Measurements from ENCODE around the gene TRAP1. TPM values are rescaled to one million over a fixed set of nuclear protein-coding genes. Genes with fewer than 3 reads are reported as not detected.

TRAP1 gene
- polyA plus RNA-seq (ENCODE audit: insufficient read length) = 117 TPM
- long read RNA-seq, donor 1, transcript TRAP1-201 (18 exons, 2,296 nt) = major isoform, 28 of 56 reads
- long read RNA-seq, donor 1, transcript TRAP1-210 (3 exons, 547 nt) = minor isoform, 7 of 56 reads
- long read RNA-seq, donor 1, partial matches to known transcripts = 19 of 56 reads
- long read RNA-seq, donor 1, other reads (novel, unspliced or antisense) = 0 of 56 reads
- long read RNA-seq, donor 2, transcript TRAP1-201 (18 exons, 2,296 nt) = major isoform, 20 of 22 reads
- long read RNA-seq, donor 2, partial matches to known transcripts = 0 of 22 reads
- long read RNA-seq, donor 2, other reads (novel, unspliced or antisense) = 0 of 22 reads
- long read RNA-seq, donor 3, transcript TRAP1-201 (18 exons, 2,296 nt) = major isoform, 20 of 75 reads
- long read RNA-seq, donor 3, partial matches to known transcripts = 51 of 75 reads
- long read RNA-seq, donor 3, other reads (novel, unspliced or antisense) = 0 of 75 reads
- long read RNA-seq, donor 4 = 0 reads
- long read RNA-seq, donor 5, transcript TRAP1-201 (18 exons, 2,296 nt) = major isoform, 47 of 78 reads
- long read RNA-seq, donor 5, partial matches to known transcripts = 25 of 78 reads
- long read RNA-seq, donor 5, other reads (novel, unspliced or antisense) = 0 of 78 reads
- long read RNA-seq, donor 6, transcript TRAP1-201 (18 exons, 2,296 nt) = major isoform, 24 of 40 reads
- long read RNA-seq, donor 6, partial matches to known transcripts = 11 of 40 reads
- long read RNA-seq, donor 6, other reads (novel, unspliced or antisense) = 0 of 40 reads
- long read RNA-seq, donor 7, transcript TRAP1-210 (3 exons, 547 nt) = minor isoform, 5 of 76 reads
- long read RNA-seq, donor 7, transcript TRAP1-201 (18 exons, 2,296 nt) = major isoform, 41 of 76 reads
- long read RNA-seq, donor 7, partial matches to known transcripts = 28 of 76 reads
- long read RNA-seq, donor 7, other reads (novel, unspliced or antisense) = 0 of 76 reads
- long read RNA-seq, donor 8, transcript TRAP1-201 (18 exons, 2,296 nt) = major isoform, 9 of 12 reads
- long read RNA-seq, donor 8, partial matches to known transcripts = 0 of 12 reads
- long read RNA-seq, donor 8, other reads (novel, unspliced or antisense) = 0 of 12 reads

DNA sequence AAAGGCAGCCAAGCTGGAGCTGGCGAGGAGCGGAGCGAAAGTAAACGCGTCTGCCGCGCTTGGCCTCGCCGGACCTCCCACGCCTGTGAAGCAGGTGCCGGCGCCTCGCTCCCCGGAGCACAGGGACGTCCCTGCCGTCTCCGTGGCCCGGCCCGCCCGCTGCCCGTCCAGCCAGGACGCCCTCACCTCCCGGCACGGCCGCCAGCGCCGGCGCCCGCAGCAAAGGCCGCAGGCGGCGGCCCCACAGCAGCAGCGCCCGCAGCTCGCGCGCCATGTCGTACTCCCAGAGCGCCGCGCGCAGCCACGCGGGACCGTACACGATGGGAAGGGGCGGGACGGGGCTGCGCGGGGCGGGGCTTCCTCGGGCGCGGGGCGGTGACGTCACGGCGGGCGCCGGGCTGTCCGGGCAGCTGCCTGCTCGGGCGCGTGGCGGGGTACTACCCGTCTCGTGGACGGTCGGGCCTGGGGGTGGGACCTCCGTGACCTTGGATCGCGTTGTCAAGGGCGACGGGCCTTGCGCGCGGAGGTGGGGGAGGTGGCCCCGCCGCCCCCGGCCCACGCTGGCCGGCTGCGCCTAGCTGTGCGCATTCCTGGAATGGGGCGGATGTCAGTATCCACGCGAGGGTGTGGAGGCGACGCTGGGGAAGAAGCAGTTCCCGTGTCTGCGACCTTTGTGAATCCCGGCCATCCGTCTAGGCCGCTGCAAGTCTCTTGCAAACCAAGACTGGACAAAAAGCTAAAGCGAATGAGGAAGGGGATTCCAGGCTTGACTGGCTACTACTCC is at the start of gene TRAP1:
TSS of gene TRAP1 (minus strand) at position 290 of the 784 bp plus-strand sequence. CDS start at position 274, 16 bp downstream.
- DNase-seq = peak; percentile 75

DNA sequence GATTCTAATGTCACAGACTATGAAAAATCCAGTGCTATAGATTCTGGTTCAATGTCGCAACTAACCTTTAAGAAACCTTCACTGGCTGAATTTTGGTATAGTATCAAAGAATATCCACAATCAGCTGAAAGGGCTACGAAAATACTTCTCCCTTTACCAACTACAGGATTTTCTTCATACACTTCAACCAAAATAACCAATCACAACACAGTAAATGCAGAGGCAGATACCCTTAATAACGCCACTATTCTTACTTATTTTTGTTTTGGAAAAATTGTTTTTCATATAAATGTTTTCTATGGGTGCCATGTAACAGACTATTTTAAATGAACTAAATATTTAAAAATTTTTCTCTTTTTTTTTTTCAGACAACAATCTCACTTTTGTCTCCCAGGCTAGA is 48.9 kb upstream of the TRAP1 start:
- no peak for DNase-seq

DNA sequence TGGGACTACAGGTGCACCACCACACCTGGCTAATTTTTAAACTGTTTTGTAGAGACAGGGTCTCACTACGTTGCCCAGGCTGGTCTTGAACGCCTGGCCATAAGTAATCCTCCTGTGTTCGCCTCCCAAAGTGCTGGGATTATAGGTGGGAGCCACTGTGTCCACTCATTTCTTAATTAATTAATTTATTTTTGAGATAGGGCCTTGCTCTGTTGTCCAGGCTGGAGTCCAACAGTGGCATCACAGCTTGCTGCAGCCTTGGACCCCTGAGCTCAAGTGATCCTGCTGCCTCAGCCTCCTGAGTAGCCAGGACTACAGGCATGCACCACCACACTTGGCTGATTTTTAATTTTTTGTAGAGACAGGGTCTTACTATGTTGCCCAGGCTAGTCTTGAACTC is 47.1 kb upstream of the TRAP1 start:
- no peak for DNase-seq

DNA sequence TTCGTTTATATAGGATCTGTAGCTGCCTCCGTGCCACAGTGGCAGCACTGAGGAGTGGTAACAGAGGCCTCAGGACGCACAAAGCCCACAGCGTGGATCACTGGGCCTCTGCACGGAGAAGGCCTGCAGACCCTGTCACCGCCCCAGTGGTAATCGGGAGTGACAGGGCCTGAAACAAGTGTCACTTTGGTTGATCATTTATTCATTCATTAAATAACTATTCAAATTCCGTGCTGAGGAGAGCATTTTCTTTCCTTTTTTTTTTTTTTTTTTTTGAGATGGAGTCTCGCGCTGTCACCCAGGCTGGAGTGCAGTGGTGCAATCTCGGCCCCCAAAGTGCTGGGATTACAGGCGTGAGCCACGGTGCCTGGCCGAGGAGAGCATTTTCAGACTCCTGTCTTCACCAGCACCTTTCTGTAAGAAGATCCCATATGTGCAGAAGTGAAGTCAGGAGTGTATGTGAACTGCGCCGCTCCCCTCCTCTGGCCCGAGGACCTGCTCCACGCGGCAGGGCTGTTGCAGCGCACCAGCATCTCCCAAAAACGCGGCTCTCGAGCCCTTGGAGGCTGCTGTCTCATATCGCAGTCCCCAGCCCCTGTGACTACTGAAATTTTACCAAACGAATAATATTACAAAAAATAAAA is 44.9 kb upstream of the TRAP1 start:
- no peak for DNase-seq

DNA sequence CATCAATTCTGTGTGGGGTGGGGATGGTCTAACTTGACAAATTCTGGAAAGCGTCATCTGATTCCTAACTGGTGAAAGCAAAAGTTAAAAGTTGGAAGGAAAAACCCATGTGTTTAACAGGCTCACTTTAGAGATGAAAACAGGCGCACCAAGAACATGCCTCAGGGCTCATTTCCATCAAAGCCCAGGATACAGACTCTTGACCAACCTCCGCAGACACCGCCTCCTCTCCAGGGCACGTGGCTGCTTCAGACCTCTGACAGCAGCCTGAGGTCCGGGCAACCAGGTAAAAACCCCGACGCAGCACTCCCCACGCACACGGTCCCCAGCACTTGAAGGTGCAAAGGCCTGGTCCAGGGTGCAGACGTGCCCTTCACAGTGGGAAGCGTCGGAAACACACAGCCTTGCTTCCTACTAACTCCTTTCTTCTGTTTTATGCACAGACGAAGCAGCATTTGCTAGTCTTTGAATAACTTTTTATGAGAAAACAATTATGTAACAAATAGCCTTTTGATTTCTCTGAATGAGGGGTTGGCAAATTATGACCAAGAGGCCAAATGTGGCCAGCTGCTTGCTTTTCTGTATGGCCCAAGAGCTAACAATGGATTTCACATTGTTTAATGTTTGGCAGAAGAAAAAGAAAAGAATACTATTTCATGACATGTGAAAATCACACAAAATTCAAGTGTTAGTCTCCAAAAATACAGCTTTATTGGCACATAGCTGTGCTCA is 44.2 kb upstream of the TRAP1 start:
- DNase-seq = no peak

DNA sequence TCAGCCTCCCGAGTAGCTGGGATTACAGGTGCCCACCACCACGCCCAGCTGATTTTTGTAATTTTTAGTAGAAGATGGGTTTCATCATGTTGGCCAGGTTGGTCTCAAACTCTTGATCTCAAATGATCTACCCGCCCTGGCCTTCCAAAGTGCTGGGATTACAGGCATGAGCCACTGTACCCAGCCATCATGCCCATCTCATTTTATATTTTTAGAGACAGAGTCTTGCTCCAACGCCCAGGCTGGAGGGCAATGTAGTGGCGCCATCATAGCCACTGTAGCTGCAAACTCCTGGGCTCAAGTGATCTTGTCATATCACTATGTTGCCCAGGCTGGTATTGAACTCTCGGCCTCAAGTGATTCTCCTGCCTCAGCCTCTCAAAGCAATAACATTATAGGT is 43.2 kb upstream of the TRAP1 start:
- DNase-seq = no peak

DNA sequence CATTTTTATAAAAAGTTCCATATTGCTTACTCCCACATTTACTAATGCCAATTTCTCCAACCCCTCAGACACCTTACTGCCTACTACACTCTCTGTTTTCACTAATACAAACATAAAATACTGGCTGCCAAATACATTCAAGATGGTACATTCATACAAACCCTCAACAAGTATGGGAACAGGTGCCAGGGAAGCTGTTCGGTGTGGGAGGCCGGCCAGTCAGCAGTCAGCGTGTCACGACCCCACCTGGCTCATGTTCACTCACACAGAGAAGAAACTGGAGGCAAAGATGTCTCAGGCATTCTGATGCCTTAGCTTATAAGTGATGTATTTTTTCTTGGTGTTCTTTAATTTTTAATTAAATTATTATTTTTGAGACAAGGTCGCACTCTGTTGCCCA is 42.4 kb upstream of the TRAP1 start:
- no peak for DNase-seq

DNA sequence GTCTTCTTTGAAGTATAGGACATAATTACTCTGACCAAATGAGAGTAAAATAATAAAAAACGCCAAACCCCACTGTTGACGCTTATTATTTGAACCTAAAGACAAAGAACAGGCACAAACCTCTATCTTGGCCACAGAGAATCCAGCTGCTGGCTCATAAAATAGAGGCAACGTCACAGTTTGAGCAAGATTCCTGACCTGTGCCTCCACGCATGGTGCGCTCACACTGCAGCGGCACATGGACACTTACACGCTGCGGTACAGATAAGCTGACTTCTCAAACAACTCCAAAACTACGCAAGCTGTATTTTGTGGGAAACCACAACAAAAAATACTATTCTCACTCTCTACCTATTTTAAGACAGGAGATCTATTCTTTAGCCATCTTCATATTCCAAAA is 38.8 kb upstream of the TRAP1 start:
- no peak for DNase-seq

DNA sequence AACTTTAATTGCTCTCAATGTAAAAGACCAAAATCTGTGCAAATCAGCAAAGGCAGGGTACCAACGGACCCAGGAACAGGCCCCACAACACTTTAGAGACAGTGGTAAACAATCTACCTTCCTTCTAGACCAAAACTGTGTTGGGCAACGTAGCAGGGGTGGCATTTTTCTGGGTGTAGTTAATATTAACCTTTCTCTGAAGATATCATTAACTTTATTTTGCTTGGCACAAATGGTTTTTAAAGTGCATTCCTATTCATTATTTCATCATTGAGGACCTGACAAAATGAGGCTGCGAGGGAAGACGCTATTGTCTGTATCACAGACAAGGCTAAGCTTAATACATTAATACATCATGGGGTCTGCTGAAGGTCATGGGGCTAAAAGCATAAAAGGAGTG is 37.9 kb upstream of the TRAP1 start:
- DNase-seq = no peak

DNA sequence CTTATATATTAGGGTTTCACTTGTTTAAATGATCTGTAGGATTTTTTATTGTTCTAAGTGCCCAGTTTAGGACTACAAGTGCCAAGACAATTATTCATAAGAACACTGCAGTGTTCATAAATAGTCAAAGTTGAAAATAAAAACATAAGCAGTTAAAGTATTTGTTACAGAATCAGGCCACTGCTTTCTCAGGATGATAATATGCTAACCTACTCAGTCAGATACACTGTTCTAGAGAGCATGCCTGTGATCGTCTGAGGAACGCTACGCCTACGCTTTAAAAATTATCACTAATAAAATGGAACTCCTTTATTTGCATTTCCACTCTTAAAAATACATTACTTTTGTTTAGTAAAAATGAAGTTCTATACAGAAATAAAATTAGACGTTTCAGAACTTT is 37.4 kb upstream of the TRAP1 start:
- no peak for DNase-seq

DNA sequence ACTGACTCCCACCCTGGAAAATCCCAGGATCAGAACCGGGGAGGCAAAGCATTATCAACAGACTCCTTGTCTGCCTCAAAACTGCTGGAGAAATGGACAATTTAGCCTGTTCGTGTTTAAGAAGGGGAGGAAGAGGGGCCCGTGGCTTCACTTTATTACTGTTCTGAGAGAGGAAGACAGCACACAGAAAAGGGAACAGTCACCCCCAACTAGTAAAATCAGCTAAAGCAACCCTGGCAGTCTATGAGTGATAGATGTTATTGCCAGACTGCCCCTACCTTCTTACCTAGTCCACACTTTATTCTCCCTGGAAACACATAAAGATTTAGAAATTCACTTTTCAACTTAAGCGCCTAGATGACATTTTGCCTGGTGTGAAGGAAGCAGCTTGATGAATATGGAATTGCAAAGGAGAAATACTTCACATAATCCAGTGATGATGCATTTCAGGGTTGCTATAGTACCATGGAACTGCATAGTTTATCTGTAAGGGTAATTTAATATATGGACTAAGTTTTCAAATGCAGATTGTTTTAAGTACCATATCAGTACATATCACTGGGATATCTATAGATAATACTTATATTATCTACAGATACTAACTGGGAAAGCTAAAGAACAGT is 36.9 kb upstream of the TRAP1 start:
- no peak for DNase-seq

DNA sequence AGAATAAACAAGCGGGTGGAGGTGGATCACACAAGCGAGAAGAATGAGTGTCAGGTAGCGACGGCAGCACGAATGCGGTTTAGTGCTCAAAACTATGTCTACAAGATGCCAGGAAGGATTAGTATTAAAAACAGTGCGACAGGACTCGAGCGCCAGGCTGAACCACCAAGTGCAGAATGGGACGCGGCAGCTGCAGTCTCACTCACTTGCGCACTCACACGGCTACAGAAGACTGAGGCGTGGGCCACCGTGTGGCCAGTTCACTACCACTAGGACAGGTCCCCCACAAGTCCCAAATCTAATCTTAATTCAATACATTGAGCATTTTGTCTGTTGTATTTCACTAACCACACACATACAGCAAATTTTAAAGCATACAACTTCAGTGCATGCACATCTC is 35.7 kb upstream of the TRAP1 start:
- DNase-seq = no peak

DNA sequence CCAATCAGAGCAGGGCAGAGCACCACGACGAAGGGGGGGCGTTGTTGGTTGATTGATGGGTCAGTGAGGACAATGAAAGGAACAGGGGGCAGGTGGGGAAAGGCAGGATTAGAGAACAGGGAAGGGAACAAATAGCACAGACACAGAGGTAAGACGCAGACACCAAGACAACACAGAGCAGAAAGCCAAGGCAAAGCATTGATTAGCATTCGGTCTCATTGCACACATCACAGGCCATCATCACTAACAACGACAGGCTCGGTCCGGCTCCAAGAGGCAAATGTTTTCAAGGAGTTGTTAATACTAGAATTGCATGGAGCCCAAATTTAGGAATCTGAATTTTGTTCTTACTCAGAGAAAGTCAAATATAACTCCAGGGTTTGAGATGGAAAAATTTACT is 34.6 kb upstream of the TRAP1 start:
- no peak for DNase-seq

DNA sequence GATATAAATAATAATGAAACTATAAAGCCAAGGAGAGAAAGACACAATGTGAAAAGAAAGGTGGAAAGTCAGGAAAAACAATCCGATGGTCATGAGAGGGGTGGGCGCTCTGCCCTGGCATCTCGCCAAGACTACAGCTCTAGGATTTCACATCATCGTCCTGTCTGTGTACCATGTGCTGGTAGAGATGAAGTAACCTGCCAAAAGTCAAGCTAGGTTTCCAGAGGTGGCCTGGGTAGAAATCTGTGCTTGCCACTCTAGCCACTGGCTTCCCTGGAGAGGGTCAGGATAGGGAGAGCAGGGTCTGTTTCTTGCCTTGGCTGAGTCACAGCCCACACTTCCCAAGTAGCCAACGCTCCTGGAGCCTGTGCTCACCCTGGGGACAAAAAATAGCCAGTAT is 31.0 kb upstream of the TRAP1 start:
- DNase-seq = no peak

DNA sequence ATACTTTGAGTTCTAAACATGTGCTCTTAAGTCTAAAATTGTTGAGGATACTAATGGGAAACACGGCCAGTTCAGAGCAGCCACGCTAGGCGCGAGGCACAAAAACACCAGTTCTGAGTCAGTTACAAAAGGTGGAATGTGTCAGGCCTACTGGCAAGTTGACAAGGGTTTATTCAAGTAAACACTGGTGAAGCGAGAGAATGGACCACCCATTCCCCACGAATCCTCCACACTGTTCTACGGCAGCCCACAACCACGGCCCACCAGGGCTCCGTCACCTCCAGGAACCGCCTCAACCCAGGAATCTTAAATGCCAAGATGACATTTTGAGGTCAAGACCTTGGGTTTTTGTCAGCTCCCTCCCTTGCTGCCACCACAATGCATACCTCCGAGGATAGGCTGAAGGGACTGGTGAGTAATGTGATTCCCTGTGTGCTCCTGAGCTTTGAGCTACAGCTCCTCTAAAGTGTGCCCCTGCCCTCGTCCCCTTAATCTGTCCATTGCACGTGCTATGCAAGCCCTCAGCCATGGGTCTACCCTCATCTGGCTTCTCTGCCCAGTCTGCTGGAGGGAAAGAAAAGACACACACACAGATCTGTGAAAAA is 28.5 kb upstream of the TRAP1 start:
- no peak for DNase-seq

DNA sequence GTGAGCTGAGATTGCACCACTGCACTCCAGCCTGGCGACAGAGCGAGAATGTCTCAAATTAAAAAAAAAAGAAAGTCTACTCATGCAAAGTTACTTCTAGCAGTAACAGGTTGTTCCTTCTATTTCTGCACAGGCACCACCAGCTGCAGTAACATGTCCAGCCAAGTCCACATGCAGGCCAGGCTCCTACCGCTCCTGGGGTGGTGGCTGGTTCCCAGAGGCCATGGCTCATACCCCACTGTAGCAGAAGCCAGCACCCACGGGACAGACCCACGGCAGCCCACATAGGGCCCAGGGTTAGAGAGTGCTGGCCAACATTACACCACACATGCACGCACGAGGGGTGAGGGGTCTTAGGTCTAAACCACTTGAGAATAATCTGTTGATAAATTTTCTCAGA is 26.7 kb upstream of the TRAP1 start:
- DNase-seq = no peak

DNA sequence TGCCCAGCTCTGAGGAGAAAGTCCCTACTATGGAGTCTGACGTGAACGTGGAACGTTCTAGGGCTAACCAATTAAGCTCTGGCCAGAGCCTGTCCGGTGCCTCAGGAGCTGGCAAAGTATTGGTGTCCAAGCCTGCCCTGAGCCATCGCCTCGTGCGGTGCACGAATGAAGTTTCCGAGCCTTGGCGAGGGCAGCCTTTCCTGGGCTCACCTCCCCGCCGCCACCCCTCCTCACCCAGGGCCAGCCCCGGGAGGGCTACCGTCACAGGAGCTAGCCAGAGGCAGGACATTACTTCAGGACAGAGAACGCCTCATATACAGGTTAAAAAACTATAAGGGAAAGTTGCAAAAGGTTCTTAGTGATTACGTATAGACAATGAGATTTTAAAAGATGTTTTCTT is 23.6 kb upstream of the TRAP1 start:
- DNase-seq = no peak

DNA sequence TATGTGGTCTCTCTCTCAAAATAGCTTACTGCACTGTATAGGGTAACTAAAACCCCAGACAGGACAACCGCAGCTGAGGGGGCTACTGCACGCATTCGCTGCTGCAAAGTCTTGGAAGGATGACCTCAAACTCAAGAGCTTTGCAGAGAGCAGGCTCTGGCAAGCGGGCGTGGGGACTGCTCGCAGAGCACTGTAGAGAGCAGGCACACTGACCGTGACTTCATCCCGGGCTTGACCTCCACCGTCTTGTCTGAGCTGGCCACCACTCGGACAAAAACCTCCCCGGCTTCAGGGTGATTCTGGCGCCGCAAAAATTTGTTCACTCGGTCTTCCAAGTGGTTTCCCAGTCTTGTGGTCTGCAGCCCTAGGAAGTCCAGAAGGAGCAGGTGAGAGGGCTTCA is 22.9 kb upstream of the TRAP1 start:
- no peak for DNase-seq

DNA sequence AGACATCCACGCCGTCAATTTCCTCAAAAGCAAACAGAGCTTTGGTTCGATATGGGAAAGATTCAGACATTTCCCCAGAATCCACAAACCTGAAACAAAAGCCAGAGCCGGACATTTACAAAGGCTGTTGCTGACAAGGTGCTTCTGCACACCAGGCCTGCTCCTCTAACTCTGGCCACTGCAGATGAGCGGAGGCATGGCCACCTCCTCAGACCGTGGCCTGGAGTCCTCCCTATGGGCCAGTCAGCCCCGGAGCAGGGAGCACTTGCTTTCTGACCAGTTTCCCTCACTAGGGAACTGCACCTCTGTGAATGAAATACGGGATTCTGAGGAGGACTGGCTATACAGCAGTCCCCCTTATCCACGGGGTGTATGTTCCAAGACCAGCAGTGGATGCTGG is 22.3 kb upstream of the TRAP1 start:
- no peak for DNase-seq

DNA sequence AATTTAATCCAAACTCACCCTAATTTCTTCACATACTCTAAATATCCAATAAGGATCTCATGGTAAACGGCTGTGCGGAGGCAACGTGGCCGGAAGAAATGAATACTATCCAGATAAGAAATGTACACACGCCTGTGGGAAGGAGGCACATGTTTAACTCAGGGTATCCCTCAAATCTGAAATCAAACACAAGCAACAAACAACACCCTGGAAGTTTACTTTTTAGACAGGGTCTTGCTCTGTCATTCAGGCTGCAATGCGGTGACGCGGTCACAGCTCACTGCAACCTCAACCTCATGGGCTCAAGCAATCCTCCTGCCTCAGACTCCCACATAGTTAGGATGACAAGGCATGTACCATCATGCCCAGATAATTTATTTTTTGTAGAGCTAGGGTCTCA is 21.2 kb upstream of the TRAP1 start:
- no peak for DNase-seq

Measured in left kidney (tissue), 8 donors.